A549 treated with GW870086 at 1 μM for 4 hours (cell line): ENCODE data around the gene OGFRL1. TPM values are rescaled to one million over a fixed set of nuclear protein-coding genes. Genes with fewer than 3 reads are reported as not detected.

Experiments
- total RNA-seq: library from RNA; stranded (reverse); fragments of 200-300 nt; extraction: Qiagen RNA extraction; gene quantifications from 5 replicates; pipeline ENCODE4 v1.2.3, GENCODE V29; 2022; ENCODE audit warnings: low read depth

The OGFRL1 gene
- 4.1 to 7.0 TPM (median 6.1 TPM) in 5 replicates for total RNA-seq

DNA sequence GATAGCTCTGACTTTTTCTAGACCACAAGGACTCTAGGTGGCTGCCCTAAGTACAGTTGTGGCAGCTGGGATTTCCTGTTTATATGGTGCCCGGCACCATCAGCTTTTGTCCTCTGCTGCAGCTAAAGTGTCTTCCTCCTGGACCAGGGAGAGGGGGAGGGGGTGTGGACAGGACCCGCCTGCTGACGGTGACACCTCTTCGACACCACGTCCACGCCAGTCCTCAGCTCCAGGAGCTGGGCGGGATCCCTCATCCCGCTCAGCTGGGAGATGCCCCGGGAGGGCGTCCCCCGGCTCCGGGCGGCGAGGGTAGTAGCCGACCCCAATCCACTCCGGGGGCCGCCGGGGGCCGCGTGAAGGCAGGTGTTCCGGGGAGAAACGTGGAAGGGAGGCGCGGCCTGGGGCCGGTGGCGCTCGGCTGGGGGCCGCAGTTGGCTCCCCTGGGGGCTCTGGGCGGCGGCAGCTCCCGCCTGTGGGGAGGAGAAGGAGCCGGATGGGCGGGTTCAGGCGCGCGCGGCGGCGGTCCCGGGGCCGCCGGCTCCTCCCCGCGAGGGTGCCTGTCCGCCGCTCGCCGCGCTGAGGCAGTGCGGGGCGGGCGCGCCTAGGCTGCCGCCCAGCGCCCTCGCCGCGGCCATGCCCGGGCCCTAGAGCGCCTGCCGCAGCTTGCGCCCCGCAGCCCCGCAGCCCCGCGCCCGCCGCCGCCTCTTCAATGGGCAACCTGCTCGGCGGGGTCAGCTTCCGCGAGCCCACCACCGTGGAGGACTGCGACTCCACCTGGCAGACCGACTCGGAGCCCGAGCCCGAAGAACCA, at the start of gene OGFRL1:
Gene OGFRL1 (plus strand): TSS at position 584 of the 811 bp plus-strand sequence. CDS start 126 bp downstream, at position 710.

